Activated B cell treated with CpG ODN at 0.5 μM for 24 hours (primary cell): ENCODE data around the gene MZB1. TPM values are rescaled to one million over a fixed set of nuclear protein-coding genes. Genes with fewer than 3 reads are reported as not detected.

Experiments used
- ATAC-seq: fragments of 200-7000 bp; cut with Tn5 transposase; one replicate; pipeline ENCODE4 v1.10.0; 2021; ENCODE audit warnings: low read depth, mild to moderate bottlenecking, moderate library complexity
- CTCF ChIA-PET: fragments of 350-600 bp; sonication (Branson Sonifier 250); formaldehyde crosslinking; loops from one replicate; lab custom pipeline; 2021; ENCODE audit warnings: antibody characterized with exemption; lab: Charles Lee
- POLR2A ChIA-PET: fragments of 350-600 bp; sonication (Branson Sonifier 250); formaldehyde crosslinking; loops from one replicate; lab custom pipeline; 2021; ENCODE audit warnings: antibody characterized with exemption; lab: Charles Lee
- DNase-seq: peaks from one replicate; pipeline ENCODE4 v3.0.0; 2022
- H3K27ac Mint-ChIP-seq: one replicate; pipeline ENCODE4 v1.8.0; 2020; ENCODE audit warnings: mixed read lengths
- H3K27me3 Mint-ChIP-seq: one replicate; pipeline ENCODE4 v1.8.0; 2021; ENCODE audit warnings: mixed read lengths
- H3K36me3 Mint-ChIP-seq: one replicate; pipeline ENCODE4 v1.8.0; 2021; ENCODE audit warnings: low read depth, mixed read lengths
- H3K4me1 Mint-ChIP-seq: one replicate; pipeline ENCODE4 v1.8.0; 2021; ENCODE audit warnings: mixed read lengths
- H3K4me3 Mint-ChIP-seq: one replicate; pipeline ENCODE4 v1.8.0; 2020; ENCODE audit warnings: mild to moderate bottlenecking, mixed read lengths
- H3K9me3 Mint-ChIP-seq: one replicate; pipeline ENCODE4 v1.8.0; 2020; ENCODE audit warnings: mixed read lengths
- intact Hi-C: fragments of 100-400 bp; cut with micrococcal nuclease; formaldehyde crosslinking; loops from one replicate; pipeline ENCODE4 v1.15.1; 2024
- total RNA-seq: library from RNA; stranded (reverse); gene quantifications from 2 replicates; pipeline ENCODE4 v1.2.3, GENCODE V29; 2022
- TF ChIP-seq, protein P1 (sequence below): fragments of 200-600 bp; IDR thresholded peaks from one replicate; pipeline ENCODE4 v1.8.0; 2022; ENCODE audit warnings: antibody characterized with exemption, mild to moderate bottlenecking

The MZB1 gene
- total RNA-seq, 1 donor from 2014 or later = 47.1 TPM

- Mint-ChIP-seq H3K9me3 (no peaks in the 10 kb centered on the region), H3K4me1 (peaks cover 43% of the 10 kb centered on the region), H3K27ac (no peak overlapping the region), H3K36me3 (peaks cover 5% of the 10 kb centered on the region), H3K27me3 (no peaks in the 10 kb centered on the region), H3K4me3 (peak overlapping the region; percentile 90)
- DNase-seq (no peak), ATAC-seq (no peak)
- ChIA-PET CTCF (interaction anchor here (0.9 kb wide), 1 partner anchor 15 kb away, joined by 3 read pairs; no protein-coding TSS in a partner anchor), POLR2A (interaction anchor here (0.5 to 2.3 kb wide), 7 partner anchors 13 to 827 kb away, joined by 3 to 24 read pairs (median 5); partner anchors contain the start of genes HSPA9, MZB1, PAIP2 and UBE2D2)
- TF ChIP-seq, protein P1, sequence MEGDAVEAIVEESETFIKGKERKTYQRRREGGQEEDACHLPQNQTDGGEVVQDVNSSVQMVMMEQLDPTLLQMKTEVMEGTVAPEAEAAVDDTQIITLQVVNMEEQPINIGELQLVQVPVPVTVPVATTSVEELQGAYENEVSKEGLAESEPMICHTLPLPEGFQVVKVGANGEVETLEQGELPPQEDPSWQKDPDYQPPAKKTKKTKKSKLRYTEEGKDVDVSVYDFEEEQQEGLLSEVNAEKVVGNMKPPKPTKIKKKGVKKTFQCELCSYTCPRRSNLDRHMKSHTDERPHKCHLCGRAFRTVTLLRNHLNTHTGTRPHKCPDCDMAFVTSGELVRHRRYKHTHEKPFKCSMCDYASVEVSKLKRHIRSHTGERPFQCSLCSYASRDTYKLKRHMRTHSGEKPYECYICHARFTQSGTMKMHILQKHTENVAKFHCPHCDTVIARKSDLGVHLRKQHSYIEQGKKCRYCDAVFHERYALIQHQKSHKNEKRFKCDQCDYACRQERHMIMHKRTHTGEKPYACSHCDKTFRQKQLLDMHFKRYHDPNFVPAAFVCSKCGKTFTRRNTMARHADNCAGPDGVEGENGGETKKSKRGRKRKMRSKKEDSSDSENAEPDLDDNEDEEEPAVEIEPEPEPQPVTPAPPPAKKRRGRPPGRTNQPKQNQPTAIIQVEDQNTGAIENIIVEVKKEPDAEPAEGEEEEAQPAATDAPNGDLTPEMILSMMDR = no peak
- intact Hi-C loops = loop anchor here (5.0 to 10.0 kb wide), 2 partner anchors 938 to 1245 kb away; partner anchors contain the start of genes EGR1, IK and NDUFA2
These were observed 12.9 kb upstream of the MZB1 start for GRCh38 chr5:139402561-139403158.

DNA sequence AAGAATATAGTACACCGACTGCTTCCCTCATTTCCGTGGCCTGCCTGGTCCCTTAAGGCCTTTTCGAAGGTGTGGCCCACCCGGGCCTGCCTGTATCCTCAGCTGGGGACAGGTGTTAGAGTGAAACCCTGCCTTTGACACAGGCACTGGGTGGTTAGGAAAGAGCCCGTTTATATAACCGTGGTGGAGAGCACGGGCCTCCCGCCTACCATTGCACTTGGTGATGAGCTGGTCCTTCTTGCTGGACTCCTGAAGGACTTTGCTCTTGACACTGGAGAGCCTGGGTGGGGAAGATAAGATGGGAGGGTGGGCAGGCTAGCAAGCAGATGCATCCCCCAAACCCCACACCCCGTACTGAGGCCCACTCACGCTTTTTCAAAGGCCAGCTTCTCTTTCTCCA is 11.8 kb upstream of the MZB1 start:
- intact Hi-C loops = loop anchor here (5.0 to 10.0 kb wide), 2 partner anchors 937 to 1246 kb away; partner anchors contain the start of genes EGR1, IK and NDUFA2

DNA sequence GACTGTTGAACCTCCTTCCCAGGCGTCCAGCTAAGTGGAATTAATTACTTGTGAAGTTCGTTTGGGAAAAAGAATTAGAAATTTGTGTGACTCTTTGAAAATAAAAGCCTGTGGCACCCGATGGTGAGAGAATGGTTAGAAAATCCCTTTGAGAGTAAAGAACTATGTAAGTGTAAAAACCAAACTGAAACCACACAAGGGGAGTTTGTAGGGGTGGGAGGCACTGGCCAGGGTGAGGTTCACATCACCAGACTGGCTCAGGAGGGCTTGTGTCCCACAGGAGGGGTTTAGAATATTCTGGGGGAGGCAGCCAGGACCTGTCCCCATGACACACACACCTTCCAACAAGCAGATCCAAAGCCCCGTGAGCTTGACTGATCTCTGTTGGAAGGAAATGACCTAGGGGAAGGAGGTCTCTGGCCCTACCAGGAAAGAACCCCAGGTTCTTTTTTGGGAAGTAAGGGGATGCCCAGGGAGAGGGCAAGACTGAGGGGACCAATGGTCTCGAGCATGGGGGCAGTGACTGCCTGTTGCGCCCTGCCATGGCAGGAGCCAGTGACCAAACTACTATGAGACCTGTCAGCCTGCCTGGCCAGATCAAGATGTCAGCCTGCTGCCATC is 9.9 kb upstream of the MZB1 start:
- ChIA-PET CTCF (no interaction called here), POLR2A (interaction anchor here (0.6 kb wide), 1 partner anchor 1354 kb away, joined by 3 read pairs; no protein-coding TSS in a partner anchor)
- H3K4me3 Mint-ChIP-seq = no peak overlapping the region
- no peak overlapping the region for H3K27ac Mint-ChIP-seq
- DNase-seq (no peak), ATAC-seq (no peak)
- peaks cover 5% of the 10 kb centered on the region for H3K36me3 Mint-ChIP-seq
- TF ChIP-seq, protein P1 = no peak
- H3K4me1 Mint-ChIP-seq = peaks cover 24% of the 10 kb centered on the region
- intact Hi-C loops = loop anchor here (5.0 to 10.0 kb wide), 3 partner anchors 575 to 1248 kb away; partner anchors contain the start of genes EGR1, IK and NDUFA2
- H3K9me3 Mint-ChIP-seq = no peaks in the 10 kb centered on the region
- no peaks in the 10 kb centered on the region for H3K27me3 Mint-ChIP-seq

More for the DNA sequence above, 11.8 kb upstream of the MZB1 start:
- Mint-ChIP-seq H3K27me3 (no peaks in the 10 kb centered on the region), H3K4me3 (no peak overlapping the region), H3K9me3 (no peaks in the 10 kb centered on the region), H3K36me3 (peaks cover 5% of the 10 kb centered on the region), H3K4me1 (peaks cover 32% of the 10 kb centered on the region), H3K27ac (no peak overlapping the region)
- TF ChIP-seq, protein P1 = no peak
- ATAC-seq = no peak
- POLR2A ChIA-PET = no interaction called here
- CTCF ChIA-PET = no interaction called here
- DNase-seq = no peak

DNA sequence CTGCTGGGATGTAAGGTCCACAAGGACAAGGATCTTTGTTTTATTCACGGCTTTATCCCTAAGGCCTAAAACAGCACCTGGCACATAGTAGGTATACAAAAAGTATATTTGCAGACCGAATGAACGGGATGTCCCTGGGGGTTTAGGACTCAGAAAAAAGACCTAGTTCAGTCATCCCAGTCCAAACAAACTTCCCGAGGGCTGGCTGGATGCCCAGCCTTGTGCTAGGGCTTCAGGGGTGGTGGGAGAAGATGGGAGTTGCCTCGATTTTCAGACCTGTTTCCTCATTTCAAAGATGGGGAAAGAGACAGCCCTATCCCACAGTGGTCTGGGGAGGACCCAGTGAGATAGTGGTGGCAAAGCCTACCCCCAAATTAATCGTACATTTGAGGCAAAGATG is 8.2 kb upstream of the MZB1 start:
- Mint-ChIP-seq H3K4me3 (no peak overlapping the region), H3K27me3 (no peaks in the 10 kb centered on the region), H3K27ac (no peak overlapping the region), H3K4me1 (peaks cover 7% of the 10 kb centered on the region), H3K9me3 (no peaks in the 10 kb centered on the region), H3K36me3 (peaks cover 5% of the 10 kb centered on the region)
- DNase-seq = no peak
- ATAC-seq = no peak
- intact Hi-C loops = loop anchor here (10.0 kb wide), 1 partner anchor 573 kb away; no protein-coding TSS in a partner anchor
- TF ChIP-seq, protein P1 = no peak
- CTCF ChIA-PET = no interaction called here
- POLR2A ChIA-PET = interaction anchor here (0.6 to 1.4 kb wide), 2 partner anchors 56 to 263 kb away, joined by 3 read pairs; partner anchors contain the start of gene PAIP2

DNA sequence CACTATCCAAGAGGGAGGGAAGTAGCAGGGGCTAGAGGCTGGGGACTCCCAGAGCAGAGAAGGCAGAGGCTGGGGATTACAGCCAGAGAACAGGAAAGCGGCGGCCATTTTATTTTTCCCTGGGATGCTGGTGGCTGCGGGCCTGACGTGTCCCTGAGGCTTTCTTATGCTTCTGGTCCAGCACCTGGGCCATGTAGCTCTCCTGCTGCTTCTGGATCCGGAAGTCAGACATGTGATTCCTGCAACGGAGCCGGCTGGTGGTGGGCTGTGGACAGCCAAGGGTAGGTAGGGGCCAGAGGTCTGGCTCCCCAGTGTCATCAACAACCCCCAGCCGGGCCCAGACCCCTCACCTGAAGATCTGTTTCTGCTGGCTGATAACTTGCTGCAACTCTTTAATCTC is 7.0 kb upstream of the MZB1 start:
- TF ChIP-seq, protein P1 = no peak
- no peak overlapping the region for H3K27ac Mint-ChIP-seq
- no peaks in the 10 kb centered on the region for H3K9me3 Mint-ChIP-seq
- H3K4me3 Mint-ChIP-seq = no peak overlapping the region
- no peak for DNase-seq
- peaks cover 6% of the 10 kb centered on the region for H3K4me1 Mint-ChIP-seq
- H3K36me3 Mint-ChIP-seq = peaks cover 7% of the 10 kb centered on the region
- H3K27me3 Mint-ChIP-seq = no peaks in the 10 kb centered on the region
- CTCF ChIA-PET = interaction anchor here (1.1 kb wide), 1 partner anchor 146 kb away, joined by 4 read pairs; no protein-coding TSS in a partner anchor
- POLR2A ChIA-PET = no interaction called here
- intact Hi-C loops = loop anchor here (10.0 kb wide), 1 partner anchor 572 kb away; no protein-coding TSS in a partner anchor
- no peak for ATAC-seq
